K562 (cell line): ENCODE measurements around the gene NRTN. TPM values are rescaled to one million over a fixed set of nuclear protein-coding genes. Genes with fewer than 3 reads are reported as not detected.

Experiments used
- ATAC-seq: fragments of 200-7000 bp; cut with Tn5 transposase; 3 replicates; pipeline ENCODE4 v1.9.1; 2020; ENCODE audit warnings: moderate library complexity
- BruUV-seq: library from RNA; stranded (reverse); fragments of 400-500 nt; replicated peaks from 2 replicates; lab custom pipeline; 2021; lab: Mats Ljungman, UMichigan
- CTCF ChIA-PET: fragments of 300-600 bp; formaldehyde crosslinking; extraction: SDS; loops from one replicate; lab custom pipeline; 2021; ENCODE audit warnings: low intra/inter-chr PET ratio; lab: Yijun Ruan, JAX
- POLR2A ChIA-PET: fragments of 300-600, 350-650 bp; sonication (Branson Sonifier 250); formaldehyde crosslinking; extraction: SDS; loops from one replicate; lab custom pipeline; 2021; ENCODE audit warnings: antibody characterized with exemption, inconsistent platforms; lab: Yijun Ruan, JAX
- DNase-seq, 4 experiments: peaks; one replicate each; pipeline versions ENCODE4 v3.0.0 to v3.0.0-alpha.2; 2011 to 2018; ENCODE audit warnings: low spot score in 3 of 4, mixed read lengths in 3 of 4; ENCODE audit errors: extremely low read depth in 1 of 4
- FAIRE-seq: peaks from 2 replicates; lab custom pipeline; 2011; peaks lifted over from hg19 to GRCh38; lab: Jason Lieb, UNC
- H2AFZ ChIP-seq: 2 replicates; pipeline ENCODE4 v1.6.0; 2011; ENCODE audit warnings: low read depth, low read length, control low read depth, inconsistent platforms
- H3K27ac ChIP-seq: fragments of 200-600 bp; 3 replicates; pipeline ENCODE4 v1.8.0; 2011; ENCODE audit warnings: low read depth, mild to moderate bottlenecking, control low read depth, inconsistent platforms, low read length, moderate library complexity, mixed read lengths; ENCODE audit errors: extremely low read depth
- H3K27me3 ChIP-seq, 2 experiments: fragments of 300-600 bp in 1 of 2; 2 replicates in 1 of 2; 3 replicates in 1 of 2; pipeline versions ENCODE4 v1.6.0 to v1.8.0; 2011; ENCODE audit warnings: inconsistent platforms in 2 of 2, low read length in 2 of 2, mild to moderate bottlenecking in 1 of 2, mixed read lengths in 1 of 2, moderate library complexity in 1 of 2; ENCODE audit not compliant: control insufficient read depth in 2 of 2, insufficient read depth in 2 of 2
- H3K36me3 ChIP-seq: fragments of 300-600 bp; 3 replicates; pipeline ENCODE4 v1.8.0; 2011; ENCODE audit warnings: mild to moderate bottlenecking, low read length, inconsistent platforms; ENCODE audit not compliant: control insufficient read depth, insufficient read depth
- H3K4me1 ChIP-seq, 2 experiments: fragments of 200-600 bp in 1 of 2; replicated peaks in 1 of 2; 2 replicates in 1 of 2; 3 replicates in 1 of 2; pipeline versions ENCODE4 v1.5.1 to v1.8.0; 2011; ENCODE audit warnings: inconsistent platforms in 2 of 2, low read length in 2 of 2, mild to moderate bottlenecking in 1 of 2, mixed read lengths in 1 of 2, moderate library complexity in 1 of 2; ENCODE audit not compliant: control insufficient read depth in 2 of 2, insufficient read depth in 2 of 2
- H3K4me2 ChIP-seq: 2 replicates; pipeline ENCODE4 v1.6.1; 2011; ENCODE audit warnings: low read length, control low read depth, inconsistent platforms, mixed read lengths; ENCODE audit not compliant: insufficient read depth
- H3K4me3 ChIP-seq: fragments of 200-600 bp; sonication (generic), shearing (Covaris generic); 2 replicates; pipeline ENCODE4 v1.5.1; 2016; ENCODE audit warnings: control low read depth, inconsistent platforms
- H3K79me2 ChIP-seq: fragments of 200-600 bp; 3 replicates; pipeline ENCODE4 v1.8.0; 2011; ENCODE audit warnings: low read length, inconsistent platforms; ENCODE audit not compliant: control insufficient read depth, insufficient read depth
- H3K9ac ChIP-seq, 2 experiments: 2 replicates each; pipeline versions ENCODE4 v1.6.0 to v1.6.1; 2011; ENCODE audit warnings: low read depth in 2 of 2, low read length in 2 of 2, control low read depth in 1 of 2, inconsistent platforms in 1 of 2, mild to moderate bottlenecking in 1 of 2, mixed read lengths in 1 of 2; ENCODE audit not compliant: insufficient read depth in 1 of 2
- H3K9me1 ChIP-seq: one replicate; pipeline ENCODE4 v1.6.0; 2011; ENCODE audit warnings: inconsistent platforms, mild to moderate bottlenecking, low read length, moderate library complexity; ENCODE audit not compliant: control insufficient read depth, insufficient read depth
- H3K9me3 ChIP-seq: replicated peaks from 2 replicates; pipeline ENCODE4 v1.5.1; 2011; ENCODE audit warnings: low read depth, low read length, inconsistent platforms; ENCODE audit not compliant: control insufficient read depth, insufficient read depth
- H4K20me1 ChIP-seq: replicated peaks from 2 replicates; pipeline ENCODE4 v1.6.1; 2011; ENCODE audit warnings: low read length, inconsistent platforms, mixed read lengths; ENCODE audit not compliant: control insufficient read depth, insufficient read depth
- ARID1B ChIP-seq: fragments of 450-650 bp; IDR thresholded peaks from 2 replicates; pipeline ENCODE4 v1.6.1; 2016; ENCODE audit warnings: antibody characterized with exemption, mild to moderate bottlenecking, inconsistent platforms
- CBX8 ChIP-seq: fragments of 200-600 bp; sonication (generic); IDR thresholded peaks from 2 replicates; pipeline ENCODE4 v1.6.1; 2012; ENCODE audit warnings: borderline replicate concordance, mixed run types, low read depth, mild to moderate bottlenecking, moderate library complexity, mixed read lengths, low read length, control low read depth, inconsistent platforms; ENCODE audit not compliant: poor library complexity, severe bottlenecking; ENCODE audit errors: extremely low read depth
- RCOR1 ChIP-seq, 2 experiments: IDR thresholded peaks; 2 replicates each; pipeline ENCODE4 v1.6.1; 2012; ENCODE audit warnings: low read depth in 2 of 2, low read length in 2 of 2, borderline replicate concordance in 1 of 2, improper control_type of control experiment in 1 of 2
- WGBS: fragments of 100-300 bp; shearing (Covaris generic); methylation state at CpG from one replicate; pipeline ENCODE4 v1.1.6; 2016; ENCODE audit warnings: low coverage, mixed read lengths; ENCODE audit not compliant: insufficient coverage; ENCODE audit errors: missing lambda C conversion rate; 5-methylcytosine and 5-hydroxymethylcytosine counted together
- in situ Hi-C: fragments of 300-500 bp; cut with MboI; formaldehyde crosslinking; loops from 4 replicates; pipeline ENCODE4 v1.15.0; 2018; ENCODE audit warnings: inconsistent platforms, mixed read lengths
- intact Hi-C: fragments of 100-400 bp; cut with micrococcal nuclease; formaldehyde crosslinking; loops from 2 replicates; pipeline ENCODE4 v1.14.2; 2022
- polyA plus RNA-seq, 8 experiments: library from polyadenylated mRNA; depleted of rRNA in 4 of 8; stranded (reverse) in 5 of 8; unstranded in 3 of 8; fragments of >200 nt; fragmentation: Nextera tagmentation in 2 of 8; fragmentation: Illumina TruSeq in 1 of 8; extraction: Ambion mirVana in 2 of 8; extraction: Trizol in 1 of 8; gene quantifications; 2 replicates each; pipeline versions ENCODE4 v1.2.1 to v1.2.3, GENCODE V29; 2011 to 2014; ENCODE audit warnings: inconsistent platforms in 1 of 8, missing spikeins in 1 of 8
- total RNA-seq, 7 experiments: library from RNA; depleted of rRNA in 6 of 7; stranded (reverse); fragments of >200 nt in 6 of 7; fragmentation: Illumina TruSeq in 2 of 7; extraction: Trizol in 2 of 7; gene quantifications; 2 replicates each; pipeline versions ENCODE4 v1.2.1 to v1.2.3, GENCODE V29; 2011 to 2021; ENCODE audit warnings: low replicate concordance in 1 of 7
- TF ChIP-seq, protein P1 (sequence below): sonication (generic); formaldehyde crosslinking; IDR thresholded peaks from 2 replicates; pipeline ENCODE4 v1.4.0; 2020; ENCODE audit warnings: mild to moderate bottlenecking, missing genetic modification reagents

The NRTN gene
- total and polyA plus RNA-seq, 9 of the 15 experiments (the other 6 are each of a cell fraction or from before 2014, with no cell fraction given), result 0.62 to 8.1 (median 1.6) TPM; not detected in 2

DNA sequence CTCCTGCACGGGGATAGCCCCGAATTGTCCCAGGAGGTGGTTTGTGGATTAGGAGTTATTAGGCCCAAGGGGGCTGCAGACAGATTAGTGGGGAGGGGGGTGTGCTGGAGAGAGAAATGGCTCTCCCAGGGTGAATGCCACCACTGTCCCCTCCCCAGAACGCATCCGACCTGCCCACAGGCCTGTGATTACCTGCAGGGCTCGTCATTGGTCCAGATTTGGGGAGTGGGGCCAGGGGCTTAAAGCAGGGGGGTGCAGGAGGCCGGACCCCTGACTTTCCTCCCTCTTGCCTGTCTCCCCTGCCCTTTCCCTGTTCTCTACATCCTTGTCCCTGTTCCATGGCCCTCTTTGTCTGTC lies 1.2 kb downstream of the NRTN start:
- Histone ChIP-seq H3K4me1 (peaks cover 20 to 55% of the 10 kb centered on the region in 2 experiments), H4K20me1 (no peaks in the 10 kb centered on the region), H3K4me3 (no peak overlapping the region; the same call in 1 of the 2 replicates), H3K27me3 (no peaks in the 10 kb centered on the region), H3K9me3 (no peaks in the 10 kb centered on the region), H3K9ac (peak overlapping the region; percentile 13 to 72; a peak in 2 of 4 replicates), H3K4me2 (no peak overlapping the region), H2AFZ (peak overlapping the region; percentile 60; the same call in 1 of the 2 replicates), H3K9me1 (no peaks in the 10 kb centered on the region), H3K79me2 (no peaks in the 10 kb centered on the region), H3K36me3 (no peaks in the 10 kb centered on the region), H3K27ac (no peak overlapping the region)
- FAIRE-seq (no peak), DNase-seq (no peak), ATAC-seq (no peak)
- ChIA-PET CTCF (interaction anchor here (2.8 to 4.2 kb wide), 3 partner anchors 17 to 216 kb away, joined by 20 to 48 read pairs (median 32); no protein-coding TSS in a partner anchor), POLR2A (interaction anchor here (0.6 kb wide), 1 partner anchor 93 kb away, joined by 5 read pairs; no protein-coding TSS in a partner anchor)
- in situ Hi-C loops (no loop called here), intact Hi-C loops (loop anchor here (10.0 kb wide), 1 partner anchor 179 kb away; no protein-coding TSS in a partner anchor)
- 11% methylated on average over 5 of the region's 6 CpGs for WGBS
- no peak for TF ChIP-seq CBX8
- TF ChIP-seq, protein P1, sequence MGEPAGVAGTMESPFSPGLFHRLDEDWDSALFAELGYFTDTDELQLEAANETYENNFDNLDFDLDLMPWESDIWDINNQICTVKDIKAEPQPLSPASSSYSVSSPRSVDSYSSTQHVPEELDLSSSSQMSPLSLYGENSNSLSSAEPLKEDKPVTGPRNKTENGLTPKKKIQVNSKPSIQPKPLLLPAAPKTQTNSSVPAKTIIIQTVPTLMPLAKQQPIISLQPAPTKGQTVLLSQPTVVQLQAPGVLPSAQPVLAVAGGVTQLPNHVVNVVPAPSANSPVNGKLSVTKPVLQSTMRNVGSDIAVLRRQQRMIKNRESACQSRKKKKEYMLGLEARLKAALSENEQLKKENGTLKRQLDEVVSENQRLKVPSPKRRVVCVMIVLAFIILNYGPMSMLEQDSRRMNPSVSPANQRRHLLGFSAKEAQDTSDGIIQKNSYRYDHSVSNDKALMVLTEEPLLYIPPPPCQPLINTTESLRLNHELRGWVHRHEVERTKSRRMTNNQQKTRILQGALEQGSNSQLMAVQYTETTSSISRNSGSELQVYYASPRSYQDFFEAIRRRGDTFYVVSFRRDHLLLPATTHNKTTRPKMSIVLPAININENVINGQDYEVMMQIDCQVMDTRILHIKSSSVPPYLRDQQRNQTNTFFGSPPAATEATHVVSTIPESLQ (CRISPR knock-in tag), result no peak
- TF ChIP-seq RCOR1 (IDR thresholded peaks at IDR 0.05; ENCODE audit: borderline replicate concordance in 1 of 2, low read depth in 2 of 2, low read length in 2 of 2), result 0 out of 4 replicates have a peak, but pooled peaks of 1 of the 2 experiments have one; percentile 1
- 0 out of 2 replicates have a peak, but pooled peaks have one; percentile 1 for TF ChIP-seq ARID1B
- BruUV-seq, result no TSS peak
